HG03457 (cell line): ENCODE data around the gene ATP5MC2.

Source experiments
- ATAC-seq: cut with Tn5 transposase; IDR thresholded peaks from one replicate; pipeline ENCODE4 v1.9.1; 2021; ENCODE audit warnings: moderate number of reproducible peaks; ENCODE audit not compliant: unreplicated experiment

Gene ATP5MC2

DNA sequence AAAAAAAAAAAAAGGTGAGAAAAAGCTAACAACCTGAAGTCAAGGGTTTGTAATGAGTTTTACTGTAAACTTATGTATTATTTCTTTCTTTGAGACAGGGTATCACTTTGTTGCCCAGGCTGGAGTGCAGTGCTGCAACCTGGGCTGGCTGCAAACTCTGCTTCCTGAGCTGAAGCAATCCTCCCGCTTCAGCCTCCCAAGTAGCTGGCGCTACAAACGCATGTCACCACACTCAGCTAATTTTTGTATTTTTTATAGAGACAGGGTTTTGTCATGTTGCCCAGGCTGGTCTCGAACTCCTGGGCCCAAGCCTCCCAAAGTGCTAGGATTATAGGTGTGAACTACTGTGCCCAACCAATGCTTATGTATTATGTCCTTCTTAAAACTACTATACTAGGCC lies 58.9 kb downstream of the ATP5MC2 start:
- no peak for ATAC-seq
